Activated CD8-positive, alpha-beta memory T cell treated with anti-CD3 and anti-CD28 coated beads for 24 hours (primary cell): ENCODE results near the gene DCP1A.
A peak's percentile ranks its signal among the peaks of the same experiment; 100 is the strongest.
"Not testable (repeated sequence)": the region's sequence is repeated elsewhere in the genome, so short reads cannot be mapped to it uniquely, and the experiment has no call there.

ENCODE experiments used
- DNase-seq: peaks from one replicate; pipeline ENCODE4 v3.0.0-alpha.2; 2020

DCP1A gene

DNA sequence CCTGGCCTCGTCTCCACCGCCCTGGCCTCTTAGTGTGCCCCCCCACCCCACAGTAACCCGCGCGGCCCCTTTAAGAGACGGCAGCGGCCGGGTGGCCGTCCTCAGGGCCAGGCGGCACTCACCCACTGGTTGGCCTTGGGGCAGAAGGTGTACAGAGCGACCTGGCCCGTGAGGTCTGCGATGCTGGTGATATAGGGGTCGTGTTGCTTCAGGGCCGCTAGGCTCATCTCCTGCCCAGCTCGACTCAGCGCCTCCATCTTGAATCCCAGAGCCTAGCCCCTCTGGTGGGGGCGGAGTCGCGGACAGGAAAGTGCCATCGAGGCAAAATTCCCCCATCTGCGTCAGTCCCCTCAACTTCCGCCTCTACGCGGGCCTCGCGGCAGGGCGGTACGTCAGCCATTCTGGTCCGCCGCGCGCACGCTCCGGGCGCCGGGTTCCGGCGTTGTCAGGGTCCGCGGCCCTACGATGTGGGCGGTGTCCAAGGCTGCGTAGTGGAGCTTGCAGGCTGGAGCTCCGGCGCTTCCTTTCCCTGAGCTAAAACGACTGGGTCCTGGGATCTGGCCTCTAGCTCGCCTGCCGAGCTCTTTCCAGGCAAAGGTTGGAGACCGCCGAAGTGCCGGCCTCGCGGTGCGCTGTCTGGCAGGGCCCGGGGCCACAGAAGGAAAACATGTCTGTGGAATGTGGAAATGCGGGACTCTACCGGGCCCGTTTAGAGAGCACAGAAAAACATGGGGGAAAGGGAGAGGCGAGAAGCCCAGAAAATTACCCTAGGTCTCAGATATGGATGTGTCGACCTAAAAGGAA lies at the start of gene DCP1A:
DCP1A (minus strand) TSS at position 283 of the 804 bp plus-strand sequence; CDS start at position 257, 26 bp downstream.
- DNase-seq = peak; percentile 99

DNA sequence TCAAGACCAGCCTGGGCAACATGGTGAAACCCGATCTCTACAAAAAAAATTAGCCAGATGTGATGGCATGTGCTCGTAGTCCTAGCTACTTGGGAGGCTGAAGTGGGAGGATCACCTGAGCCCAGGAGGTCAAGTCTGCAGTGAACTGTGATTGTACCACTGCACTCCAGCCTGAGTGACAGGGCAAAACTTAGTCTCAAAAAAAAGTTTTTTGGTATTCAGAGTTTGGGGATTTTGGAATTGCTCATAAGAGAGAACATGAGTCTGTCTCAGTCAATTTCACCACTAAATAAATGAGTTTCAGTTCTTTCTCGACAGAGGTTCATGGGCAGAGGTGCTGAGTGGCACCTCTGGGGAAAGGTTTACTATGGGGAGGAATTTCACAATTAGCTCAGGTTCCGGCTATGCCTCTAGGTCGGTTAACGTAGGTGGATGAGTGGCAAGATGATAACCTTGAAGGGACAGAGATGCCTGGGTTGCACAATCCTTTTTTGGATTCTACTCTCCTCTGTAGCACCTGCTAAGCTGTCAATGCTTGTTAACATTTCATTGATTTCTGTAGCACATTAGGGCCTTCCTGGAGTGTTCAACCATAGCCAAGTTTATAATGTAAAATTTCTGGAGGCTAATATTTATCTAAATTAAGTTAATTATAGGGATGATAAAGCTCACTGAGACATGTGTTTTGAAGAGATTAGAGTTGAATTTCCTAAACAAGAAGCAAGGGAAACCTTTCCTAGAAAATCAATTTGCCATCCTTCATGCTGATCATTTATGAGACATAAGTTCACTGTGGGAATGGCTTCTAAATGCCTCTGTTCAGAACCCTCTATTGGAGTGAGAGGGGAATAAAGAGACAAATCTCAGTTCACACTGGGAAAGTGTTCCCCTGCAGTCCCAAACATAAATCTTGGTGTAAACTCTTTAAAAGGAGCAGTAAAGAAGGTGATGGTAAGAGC lies 37.4 kb upstream of the DCP1A start:
- no peak for DNase-seq

DNA sequence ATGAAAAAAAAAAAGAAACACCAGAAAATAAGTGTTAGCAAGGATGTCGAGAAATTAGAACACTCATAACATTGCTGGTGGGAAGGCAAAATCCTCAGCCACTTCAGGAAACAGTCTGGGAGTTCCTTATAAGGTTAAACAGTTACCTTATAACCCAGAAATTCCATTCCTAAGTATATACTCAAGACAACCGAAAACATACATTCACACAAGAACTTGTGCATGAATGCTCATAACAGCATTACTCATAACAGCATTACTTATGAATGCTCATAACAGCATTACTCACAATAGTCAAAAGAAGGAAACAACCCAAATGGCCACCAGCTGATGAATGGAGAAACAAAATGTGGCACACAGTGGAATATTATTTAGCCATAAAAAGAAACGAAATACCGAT lies 34.8 kb upstream of the DCP1A start:
- no peak for DNase-seq

DNA sequence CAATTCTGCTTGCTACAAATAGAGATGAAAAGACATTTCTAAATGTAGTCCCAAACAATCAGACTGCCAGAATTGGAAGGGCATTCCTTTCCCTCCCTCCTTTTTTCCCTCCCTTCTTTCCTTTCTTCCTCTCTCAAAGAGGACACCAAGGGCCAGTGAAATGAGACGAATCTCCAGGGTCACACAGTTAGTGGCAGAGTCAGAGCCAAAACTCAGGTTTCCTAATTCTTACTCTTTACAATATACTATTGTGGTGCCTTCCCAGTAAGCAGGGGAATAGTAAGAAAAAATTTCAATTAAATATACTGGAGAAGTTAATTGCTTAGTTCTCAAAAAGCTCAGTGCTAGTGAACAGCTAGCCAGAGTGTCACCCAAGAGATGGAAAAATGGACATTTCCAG lies 33.0 kb upstream of the DCP1A start:
- no peak for DNase-seq

DNA sequence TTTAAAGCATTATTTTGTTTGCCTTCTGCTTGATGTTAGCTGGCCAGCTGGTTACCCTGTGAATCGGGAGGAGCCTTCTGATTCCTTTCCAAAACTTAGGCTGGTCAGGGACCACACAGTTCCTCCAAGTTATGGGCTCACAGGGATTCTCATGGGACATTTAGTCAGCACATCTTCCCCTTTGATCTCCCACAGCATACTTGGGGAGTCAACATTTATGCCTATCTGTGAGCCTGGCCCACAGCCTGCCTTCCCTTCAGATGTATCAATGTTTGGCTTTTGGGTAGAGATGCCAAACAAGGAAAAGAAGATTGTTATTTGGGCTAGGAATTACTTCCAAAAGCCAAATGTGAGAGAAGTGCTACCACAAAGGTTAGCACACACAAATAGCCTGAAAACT lies 32.6 kb upstream of the DCP1A start:
- DNase-seq = no peak

DNA sequence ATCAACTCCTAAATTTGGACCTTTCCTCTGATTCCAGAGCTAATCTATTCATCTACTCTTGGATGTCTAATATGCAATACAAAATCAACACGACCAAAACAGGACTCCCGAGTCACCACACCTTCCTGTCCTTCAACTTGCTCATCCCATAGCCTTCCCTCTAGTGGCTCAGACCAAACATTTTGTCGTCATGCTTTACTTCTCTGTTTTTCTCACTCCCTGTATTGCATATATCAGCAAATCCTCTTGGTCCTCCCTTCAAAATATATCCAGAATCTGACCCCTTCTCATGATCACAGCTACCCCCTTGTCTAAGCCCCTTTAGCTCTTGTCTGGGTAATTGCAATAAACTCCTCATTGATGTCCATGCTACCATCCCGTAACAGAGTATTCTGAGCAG lies 30.5 kb upstream of the DCP1A start:
- no peak for DNase-seq

DNA sequence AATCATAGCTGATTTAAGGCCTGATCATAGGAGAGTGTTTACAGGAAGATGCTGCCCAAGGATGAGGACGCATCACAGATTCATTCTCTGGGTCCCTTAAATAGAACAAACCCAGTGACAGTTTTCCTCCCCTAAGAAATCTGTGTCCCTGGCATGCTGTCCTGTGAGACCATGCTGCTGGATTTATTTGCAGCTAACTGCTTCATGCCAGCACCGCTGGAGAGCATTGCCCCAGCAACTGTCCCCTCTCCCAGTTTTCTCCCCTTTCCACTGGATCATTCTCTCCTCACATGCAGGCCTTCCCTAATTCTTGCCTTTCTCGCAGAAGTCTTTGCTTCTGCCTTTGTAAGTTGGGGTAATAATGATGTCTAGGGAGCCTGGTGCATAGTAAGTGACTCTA lies 29.3 kb upstream of the DCP1A start:
- DNase-seq = no peak

DNA sequence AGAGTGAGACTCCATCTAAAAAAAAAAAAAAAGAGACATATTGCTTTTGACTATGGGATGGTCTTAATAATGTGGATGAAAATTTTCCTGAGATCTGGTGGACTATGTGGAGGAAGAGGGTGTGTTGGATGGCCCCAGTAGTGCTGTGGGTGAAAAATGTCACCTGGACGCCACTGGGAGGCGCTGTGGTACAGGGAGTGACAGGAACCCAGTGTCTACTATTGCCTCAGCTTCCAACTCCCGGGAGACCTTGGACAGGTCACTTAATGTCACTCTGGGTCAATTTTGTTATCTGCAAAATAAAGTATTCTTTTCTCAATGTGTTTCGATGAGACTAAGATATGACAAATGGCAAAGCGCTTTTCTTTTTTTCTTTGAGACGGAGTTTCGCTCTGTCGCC lies 27.7 kb upstream of the DCP1A start:
- DNase-seq = peak; percentile 72

DNA sequence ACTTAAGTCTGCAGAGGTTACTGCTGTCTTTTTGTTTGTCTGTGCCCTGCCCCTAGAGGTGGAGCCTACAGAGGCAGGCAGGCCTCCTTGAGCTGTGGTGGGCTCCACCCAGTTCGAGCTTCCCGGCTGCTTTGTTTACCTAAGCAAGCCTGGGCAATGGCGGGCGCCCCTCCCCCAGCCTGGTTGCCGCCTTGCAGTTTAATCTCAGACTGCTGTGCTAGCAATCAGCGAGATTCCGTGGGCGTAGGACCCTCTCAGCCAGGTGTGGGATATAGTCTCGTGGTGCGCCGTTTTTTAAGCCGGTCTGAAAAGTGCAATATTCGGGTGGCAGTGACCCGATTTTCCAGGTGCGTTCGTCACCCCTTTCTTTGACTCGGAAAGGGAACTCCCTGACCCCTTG lies 23.4 kb upstream of the DCP1A start:
- DNase-seq = not testable (repeated sequence)

DNA sequence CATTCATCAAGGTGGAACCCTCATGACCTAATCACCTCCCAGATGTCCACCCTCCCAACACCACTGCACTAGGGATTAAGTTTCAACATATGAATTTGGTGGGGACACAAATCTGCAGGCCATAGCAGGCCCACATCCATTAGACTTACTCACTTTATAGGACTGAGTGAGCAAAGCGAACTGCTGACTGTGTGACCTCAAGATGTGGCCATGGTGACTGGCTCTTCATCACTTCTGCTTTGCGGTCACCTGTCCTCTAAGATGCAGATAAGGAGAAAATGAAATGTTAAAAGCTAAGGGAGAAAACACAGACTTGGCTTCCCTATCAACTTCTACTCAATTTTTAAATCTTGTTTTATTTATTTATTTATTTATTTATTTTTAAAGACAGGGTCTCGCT lies 14.5 kb upstream of the DCP1A start:
- DNase-seq = no peak

DNA sequence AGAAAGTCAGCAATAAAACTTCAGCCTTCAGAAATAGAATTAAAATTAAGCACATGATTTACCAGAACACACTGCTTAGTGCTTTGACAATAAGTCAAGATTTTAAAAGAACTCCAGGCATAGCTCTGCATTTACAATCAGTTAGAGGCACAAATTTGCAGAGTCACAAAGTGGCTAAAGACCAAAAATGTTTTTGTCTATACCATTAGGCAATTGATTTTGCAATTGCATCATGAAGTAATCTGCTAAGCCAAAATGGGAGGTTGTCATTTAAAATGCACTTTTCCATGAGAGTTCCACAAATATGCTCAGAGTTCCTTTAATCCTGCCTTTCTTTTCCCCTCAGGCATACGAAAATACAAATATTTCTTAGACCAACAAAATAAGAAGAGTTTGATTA lies 10.1 kb upstream of the DCP1A start:
- no peak for DNase-seq

DNA sequence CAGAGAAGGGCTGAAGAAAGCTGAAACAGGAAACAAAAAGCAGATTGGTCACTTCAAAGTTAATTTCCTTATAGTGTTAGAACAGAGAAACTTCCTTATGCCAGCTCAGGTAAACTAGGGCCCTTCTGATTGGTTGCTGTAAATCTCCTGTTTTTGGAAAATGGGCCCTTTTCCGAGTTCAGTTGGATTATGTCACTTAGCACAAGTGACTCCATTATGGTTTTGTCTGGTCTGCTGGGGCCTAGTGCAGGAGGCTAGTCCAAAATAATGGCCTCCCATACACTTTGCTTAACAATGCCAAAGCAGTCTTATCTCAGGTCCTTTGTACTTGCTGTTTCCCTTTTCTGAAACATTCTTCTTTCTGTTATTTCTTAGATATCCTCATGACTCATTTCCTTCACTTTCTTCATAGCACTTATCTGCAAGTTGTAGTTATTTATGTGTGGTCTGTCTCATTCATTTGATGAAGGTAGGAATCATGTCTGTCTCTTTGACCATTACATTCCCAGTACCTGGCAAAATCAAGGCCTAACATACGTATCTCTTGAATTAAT lies 7.7 kb upstream of the DCP1A start:
- DNase-seq = no peak

DNA sequence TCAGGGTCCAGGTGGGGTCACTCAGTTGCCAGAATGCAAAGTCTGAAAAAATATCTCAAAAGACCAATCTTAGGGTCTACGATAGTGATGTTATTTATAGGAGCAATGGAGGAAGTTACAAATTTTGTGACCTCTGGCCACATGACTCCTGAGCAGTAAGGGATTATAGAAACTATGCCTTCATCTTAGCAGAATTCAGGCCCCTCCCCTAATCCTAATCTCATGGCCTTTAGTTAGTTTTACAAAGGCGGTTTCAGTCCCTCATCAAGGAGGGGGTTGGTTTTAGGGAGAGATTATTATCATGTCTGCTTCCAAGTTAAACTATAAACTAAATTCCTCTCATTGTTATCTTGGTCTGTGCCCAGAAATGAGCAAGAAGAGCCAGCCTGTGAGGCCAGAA lies 5.9 kb upstream of the DCP1A start:
- DNase-seq = no peak

DNA sequence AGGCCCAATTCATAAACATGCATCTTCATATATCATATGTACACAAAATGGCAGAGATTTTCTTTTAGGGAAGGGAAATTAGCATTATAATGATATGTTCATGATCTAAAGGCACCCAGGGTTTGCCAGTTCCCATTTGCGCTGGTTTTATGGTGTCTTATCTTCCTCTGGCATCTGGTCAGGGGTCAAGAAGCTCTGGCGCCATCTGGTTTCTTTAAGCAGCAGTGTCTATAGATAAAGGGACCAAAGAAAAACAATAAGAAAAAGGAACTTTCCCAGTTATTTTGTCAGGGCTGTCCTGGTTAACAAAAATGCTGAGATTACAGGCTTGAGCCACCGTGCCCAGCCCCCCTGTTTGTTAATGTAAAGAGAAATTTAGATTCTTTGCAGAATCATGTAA lies 3.3 kb upstream of the DCP1A start:
- no peak for DNase-seq

DNA sequence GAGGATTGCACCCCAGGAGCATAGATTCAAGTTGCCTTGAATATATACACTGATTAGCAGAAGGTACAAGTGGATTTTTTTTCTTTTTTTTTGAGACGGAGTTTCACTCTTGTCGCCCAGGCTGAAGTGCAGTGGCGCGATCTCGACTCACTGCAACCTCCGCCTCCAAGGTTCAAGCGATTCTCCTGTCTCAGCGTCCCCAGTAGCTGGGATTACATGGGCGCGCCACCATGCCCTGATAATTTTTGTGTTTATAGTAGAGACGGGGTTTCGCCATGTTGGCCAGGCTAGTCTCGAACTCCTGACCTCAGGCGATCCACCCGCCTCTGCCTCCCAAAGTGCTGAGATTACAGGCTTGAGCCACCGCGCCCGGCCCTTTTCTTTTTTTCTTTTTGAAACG lies 775 bp upstream of the DCP1A start:
- not testable (repeated sequence) for DNase-seq

DNA sequence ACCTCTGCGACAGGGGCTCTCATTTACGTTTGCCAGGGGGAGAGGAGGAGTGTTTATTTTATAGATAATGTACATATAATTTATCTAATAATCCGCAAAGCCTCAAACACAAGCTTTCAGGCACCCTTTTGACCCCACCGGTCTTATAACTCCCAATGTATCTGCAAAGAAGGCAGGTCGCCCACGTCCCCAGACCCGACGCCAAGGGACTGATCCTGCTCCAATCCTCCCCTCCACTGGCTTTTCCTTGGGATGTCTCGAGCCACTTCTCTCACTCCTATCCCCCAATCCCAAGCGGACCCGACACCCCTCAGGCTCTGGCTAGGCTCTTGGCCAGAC lies 452 bp downstream of the DCP1A start:
- DNase-seq = no peak

DNA sequence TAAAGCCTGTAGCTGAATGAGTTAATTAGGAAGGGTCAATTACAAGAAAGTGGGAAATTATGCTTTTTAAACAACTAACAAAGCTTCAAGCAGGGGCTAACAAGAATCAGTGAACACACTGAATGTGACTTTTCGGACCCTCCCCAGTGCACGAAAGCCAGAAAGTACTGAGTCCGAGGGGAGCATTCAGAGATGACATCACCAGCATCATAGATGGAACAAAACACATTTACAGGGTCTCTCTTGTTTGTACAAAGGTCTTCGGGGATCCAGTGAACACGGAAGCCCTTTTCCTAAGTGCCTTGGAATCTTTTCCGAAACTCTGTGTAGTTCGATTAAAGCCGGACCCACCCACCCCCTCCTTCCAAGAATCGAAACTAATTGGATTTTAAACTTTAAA lies 829 bp downstream of the DCP1A start:
- DNase-seq = no peak

DNA sequence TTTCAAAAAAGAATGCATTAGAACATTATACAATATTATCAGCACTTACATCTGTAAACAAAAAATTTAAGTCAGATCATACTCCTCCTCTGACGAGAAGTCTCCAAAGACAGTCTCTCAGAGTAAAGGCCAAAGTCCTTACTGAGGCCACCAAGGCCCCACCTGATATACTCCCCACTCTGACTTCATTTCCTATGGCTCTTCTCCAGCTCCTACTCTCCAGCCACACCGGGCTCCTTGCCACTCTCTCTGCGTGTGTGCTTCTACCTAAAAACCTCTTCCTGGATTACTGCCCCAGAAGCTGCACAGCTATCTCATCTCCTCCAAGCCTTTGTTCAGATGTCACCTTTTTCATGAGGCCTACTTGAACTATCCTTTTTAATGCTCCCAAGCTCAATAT lies 5.0 kb downstream of the DCP1A start:
- DNase-seq = no peak

DNA sequence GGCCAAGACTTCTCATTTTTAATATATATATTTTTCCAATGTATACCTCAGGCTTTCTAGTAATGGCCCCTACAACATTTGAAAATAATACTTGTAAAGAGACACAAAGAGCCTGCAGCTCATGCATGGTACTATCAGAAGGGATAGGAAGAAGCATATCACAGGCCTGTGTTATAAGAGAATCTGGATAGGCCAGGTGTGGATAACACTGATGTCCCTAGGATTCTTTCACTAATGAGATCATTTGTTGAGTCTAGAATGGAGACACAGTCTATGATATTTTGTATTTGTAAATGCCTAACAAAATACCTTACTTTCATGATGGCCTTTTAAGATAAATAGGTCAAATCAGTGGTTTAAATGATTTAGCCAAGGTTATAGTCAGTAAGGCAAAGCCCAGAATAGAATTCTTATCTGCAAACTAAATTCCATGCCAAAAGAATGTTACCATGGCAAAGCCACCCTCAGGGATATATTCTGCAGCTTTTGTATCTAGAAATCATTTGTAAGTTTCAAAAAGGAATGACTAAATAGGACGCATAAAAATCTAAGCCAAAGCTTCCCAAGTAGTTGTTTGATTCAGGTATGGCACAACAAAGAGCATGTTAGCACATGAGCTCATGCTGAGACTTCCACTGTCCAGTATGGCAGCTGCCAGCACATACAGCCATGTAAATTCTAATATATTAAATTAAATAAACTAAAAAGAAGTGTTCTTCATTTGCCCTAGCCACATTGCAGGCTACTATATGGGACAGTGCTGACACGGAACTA lies 10.0 kb downstream of the DCP1A start:
- DNase-seq = no peak

DNA sequence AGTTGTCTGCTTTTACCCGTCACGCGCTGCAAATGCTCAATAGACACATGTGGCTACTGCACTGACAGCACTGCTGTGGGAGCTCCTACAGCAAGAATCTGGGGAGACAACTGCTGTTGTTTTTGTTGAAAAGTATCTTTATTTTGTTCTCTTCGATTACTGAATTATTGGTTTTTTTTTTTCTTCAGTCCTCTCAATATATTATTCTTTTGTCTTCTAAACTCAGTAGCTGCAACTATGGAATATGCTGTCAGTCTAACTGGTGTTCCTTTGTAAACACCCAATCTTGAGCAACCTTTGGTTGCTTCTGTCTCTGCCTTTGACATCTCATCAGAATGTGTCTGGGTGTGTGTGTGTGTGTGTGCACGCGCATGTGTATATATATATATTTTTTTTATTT lies 12.6 kb downstream of the DCP1A start:
- no peak for DNase-seq

DNA sequence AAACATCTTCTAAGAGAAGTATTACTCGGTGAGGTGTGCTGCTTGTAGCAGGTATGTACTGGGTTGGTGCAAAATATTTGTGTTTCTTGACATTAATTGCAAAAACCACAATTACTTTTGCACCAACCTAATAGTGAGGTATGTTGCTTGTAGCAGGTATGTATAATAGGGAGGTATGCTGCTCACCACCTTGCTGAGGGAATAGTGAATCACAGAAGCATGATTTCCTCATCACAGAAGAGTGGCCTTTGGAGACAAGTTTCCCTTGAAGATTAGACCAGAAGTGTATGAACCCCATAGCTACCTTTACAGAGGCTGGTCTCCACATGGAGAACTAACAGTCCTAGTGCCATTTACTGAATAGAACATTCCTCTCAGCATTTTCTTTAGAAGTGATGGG lies 15.5 kb downstream of the DCP1A start:
- no peak for DNase-seq

DNA sequence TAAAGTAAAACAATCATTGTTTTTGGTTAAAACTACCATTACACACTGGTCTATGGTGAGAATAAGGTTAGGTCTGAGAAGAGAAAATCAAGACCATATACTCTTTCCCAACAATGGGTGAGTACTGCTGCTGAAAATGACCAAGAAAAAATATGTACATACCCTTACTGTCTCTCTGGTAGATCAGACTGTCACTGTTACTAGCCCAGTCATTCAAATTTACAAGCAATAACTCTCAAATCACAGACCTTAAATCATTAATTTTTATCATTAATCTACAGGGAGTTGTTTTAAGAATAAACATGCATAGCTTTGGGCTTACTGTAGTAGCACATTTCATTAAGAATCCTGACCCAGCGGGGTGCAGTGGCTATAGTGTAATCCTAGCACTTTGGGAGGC lies 17.4 kb downstream of the DCP1A start:
- DNase-seq = no peak

DNA sequence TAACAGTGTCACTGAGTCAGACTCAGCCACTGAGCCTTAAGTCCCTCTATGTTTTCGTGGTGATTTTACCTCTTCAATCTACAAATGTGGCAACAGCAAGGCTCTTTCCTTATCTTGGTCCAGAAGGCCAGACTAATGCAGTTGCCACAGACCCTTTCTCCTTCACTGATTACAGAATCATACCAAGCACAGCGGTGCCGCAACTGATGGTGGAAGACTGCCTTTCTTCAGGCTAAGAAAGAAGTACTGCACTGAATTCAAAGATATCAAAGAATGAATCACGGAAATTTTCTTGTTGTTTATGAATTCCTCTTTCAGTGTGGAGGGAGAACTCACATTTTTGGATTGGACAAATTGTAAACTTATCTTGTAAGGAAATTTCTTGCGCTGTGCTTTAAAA lies 18.6 kb downstream of the DCP1A start:
- no peak for DNase-seq
